HG02943 (cell line): ENCODE data around the gene SOS2.
A peak's percentile ranks its signal among the peaks of the same experiment; 100 is the strongest.

ENCODE experiments used
- ATAC-seq: cut with Tn5 transposase; IDR thresholded peaks from one replicate; pipeline ENCODE4 v1.9.1; 2021; ENCODE audit warnings: mild to moderate bottlenecking, low read depth, moderate library complexity; ENCODE audit not compliant: unreplicated experiment

SOS2 gene

GRCh38 chr14:50231475-50232275 lies at the start of gene SOS2:
Gene SOS2, minus strand, starts transcription at chr14:50231578. Its CDS starts 295 bp downstream, at chr14:50231283.
- ATAC-seq, result peak; percentile 89

- ATAC-seq, result no peak
Measured at GRCh38 chr14:50272498-50272897, 41.1 kb upstream of the SOS2 start.

GRCh38 chr14:50270932-50271331 lies 39.6 kb upstream of the SOS2 start:
- no peak for ATAC-seq

GRCh38 chr14:50265029-50265428 lies 33.7 kb upstream of the SOS2 start:
- ATAC-seq, result no peak

- no peak for ATAC-seq
Measured at GRCh38 chr14:50263321-50263720, 31.9 kb upstream of the SOS2 start.

- no peak for ATAC-seq
Measured at GRCh38 chr14:50262865-50263264, 31.5 kb upstream of the SOS2 start.

GRCh38 chr14:50260511-50260910 lies 29.1 kb upstream of the SOS2 start:
- ATAC-seq, result no peak

- ATAC-seq, result no peak
Measured at GRCh38 chr14:50260072-50260471, 28.7 kb upstream of the SOS2 start.

GRCh38 chr14:50257732-50258131 lies 26.4 kb upstream of the SOS2 start:
- no peak for ATAC-seq

GRCh38 chr14:50254248-50254647 lies 22.9 kb upstream of the SOS2 start:
- ATAC-seq, result no peak

GRCh38 chr14:50249136-50249775 lies 17.9 kb upstream of the SOS2 start:
- no peak for ATAC-seq

GRCh38 chr14:50247245-50247644 lies 15.9 kb upstream of the SOS2 start:
- ATAC-seq, result no peak

GRCh38 chr14:50242566-50243310 lies 11.4 kb upstream of the SOS2 start:
- no peak for ATAC-seq

- ATAC-seq, result no peak
Measured at GRCh38 chr14:50242096-50242495, 10.7 kb upstream of the SOS2 start.

- no peak for ATAC-seq
Measured at GRCh38 chr14:50237427-50237826, 6.0 kb upstream of the SOS2 start.

- no peak for ATAC-seq
Measured at GRCh38 chr14:50233951-50234250, 2.5 kb upstream of the SOS2 start.

GRCh38 chr14:50233166-50233950 lies 2.0 kb upstream of the SOS2 start:
- ATAC-seq, result no peak

- ATAC-seq, result no peak
Measured at GRCh38 chr14:50232276-50232642, 881 bp upstream of the SOS2 start.

- peak; percentile 36 for ATAC-seq
Measured at GRCh38 chr14:50230701-50231474, 490 bp downstream of the SOS2 start.

GRCh38 chr14:50230401-50230700 lies 1.0 kb downstream of the SOS2 start:
- ATAC-seq, result no peak
